Measurements from ENCODE around the gene POFUT1.

Gene POFUT1

GRCh38 chr20:32282461-32282860 is 74.8 kb downstream of the POFUT1 start:
- no peak for DNase-seq

GRCh38 chr20:32285082-32285620 is 77.5 kb downstream of the POFUT1 start:
- peak in 1 of 2 donors; percentile 23 for DNase-seq

DNA sequence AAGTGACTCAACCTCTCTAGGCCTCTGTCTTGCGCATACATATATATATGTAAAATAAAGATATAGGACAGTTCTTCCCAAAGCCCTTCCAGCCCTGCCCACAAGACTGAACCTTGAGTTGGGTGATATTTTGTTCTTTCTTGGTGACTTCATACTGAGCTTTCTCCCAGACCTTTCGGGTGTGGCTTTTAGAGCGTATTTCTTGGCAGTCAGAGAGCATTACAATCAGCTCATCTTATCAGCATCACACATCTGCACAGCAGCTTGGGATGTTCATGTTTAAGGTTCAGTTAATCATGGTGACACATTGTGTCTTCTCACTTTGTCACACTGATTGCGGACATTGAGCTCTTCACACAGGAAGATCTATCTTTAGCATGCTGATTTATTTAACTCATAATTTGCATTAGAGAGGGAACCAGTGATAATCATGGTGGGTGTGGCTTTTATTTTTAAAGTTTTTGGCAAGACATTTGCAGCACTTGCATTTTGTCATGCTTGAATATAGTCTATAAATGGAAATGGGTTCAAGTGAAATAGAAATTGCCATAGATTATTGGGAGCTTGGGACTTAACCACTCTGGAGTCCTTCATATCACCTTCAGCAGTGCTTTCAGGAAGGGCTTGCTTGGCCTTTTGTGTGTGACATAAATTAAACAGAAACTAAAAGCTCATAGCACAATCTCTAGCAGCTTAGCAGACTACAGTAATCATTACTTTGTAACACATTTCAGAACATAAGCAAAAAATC is 78.1 kb downstream of the POFUT1 start:
- peak; percentile 36 to 75 for DNase-seq

GRCh38 chr20:32287231-32287638 is 79.6 kb downstream of the POFUT1 start:
- no peak for DNase-seq
